Measurements from ENCODE around the gene ZC3H7A. TPM values are rescaled to one million over a fixed set of nuclear protein-coding genes. Genes with fewer than 3 reads are reported as not detected.

The ZC3H7A gene
- total RNA-seq, 4 donors from 2014 or later, result 59.2 to 86.7 (median 76.2) TPM

- Histone ChIP-seq H3K9me3 (no peaks in the 10 kb centered on the region), H3K27ac (peak overlapping the region in 2 of 4 donors; percentile 7 to 41), H3K36me3 (peaks cover 0 to 71% (median 22%) of the 10 kb centered on the region in 3 donors), H3K27me3 (no peaks in the 10 kb centered on the region), H3K4me3 (no peak overlapping the region), H3K4me1 (peaks cover 0 to 44% (median 2%) of the 10 kb centered on the region in 4 donors)
- TF ChIP-seq CTCF (IDR thresholded peaks at IDR 0.05) (no peak), POLR2A (IDR thresholded peaks at IDR 0.05) (no peak), EP300 (IDR thresholded peaks at IDR 0.05) (no peak)
- no peak for DNase-seq (ENCODE audit: low spot score in 2 of 2)
- 34 to 48% methylated on average over 3 of the region's 3 CpGs for WGBS, 2 donors
Observed at GRCh38 chr16:11731222-11731621, 65.8 kb downstream of the ZC3H7A start.

GRCh38 chr16:11729787-11730186 is 67.3 kb downstream of the ZC3H7A start:
- Histone ChIP-seq H3K4me1 (peaks cover 0 to 33% (median 2%) of the 10 kb centered on the region in 4 donors), H3K9me3 (no peaks in the 10 kb centered on the region), H3K4me3 (no peak overlapping the region), H3K36me3 (peaks cover 0 to 71% (median 14%) of the 10 kb centered on the region in 3 donors), H3K27ac (no peak overlapping the region), H3K27me3 (no peaks in the 10 kb centered on the region)
- DNase-seq (ENCODE audit: low spot score in 2 of 2), result no peak
- no peak for TF ChIP-seq CTCF (IDR thresholded peaks at IDR 0.05)
- WGBS, 2 donors, result 95 to 97% methylated on average over 3 of the region's 3 CpGs

GRCh38 chr16:11727796-11728543 is 69.1 kb downstream of the ZC3H7A start:
- TF ChIP-seq POLR2A (IDR thresholded peaks at IDR 0.05), result no peak
- TF ChIP-seq EP300 (IDR thresholded peaks at IDR 0.05), result no peak
- TF ChIP-seq CTCF (IDR thresholded peaks at IDR 0.05), result no peak
- no peak for DNase-seq (ENCODE audit: low spot score in 2 of 2)
- peaks cover 0 to 21% (median 0%) of the 10 kb centered on the region in 4 donors for H3K4me1 ChIP-seq
- H3K4me3 ChIP-seq, result no peak overlapping the region
- H3K27ac ChIP-seq, result no peak overlapping the region
- no peaks in the 10 kb centered on the region for H3K9me3 ChIP-seq
- H3K27me3 ChIP-seq, result no peaks in the 10 kb centered on the region
- peaks cover 0 to 67% (median 12%) of the 10 kb centered on the region in 3 donors for H3K36me3 ChIP-seq
- 82 to 86% methylated on average over 4 of the region's 4 CpGs for WGBS, 2 donors

- WGBS, 2 donors, result 94% methylated on average over 8 of the region's 8 CpGs
- Histone ChIP-seq H3K4me3 (no peak overlapping the region), H3K27ac (no peak overlapping the region), H3K27me3 (no peaks in the 10 kb centered on the region), H3K36me3 (peaks cover 0 to 57% (median 7%) of the 10 kb centered on the region in 3 donors), H3K4me1 (peaks cover 0 to 14% (median 0%) of the 10 kb centered on the region in 4 donors), H3K9me3 (no peaks in the 10 kb centered on the region)
- DNase-seq (ENCODE audit: low spot score in 2 of 2), result no peak
- no peak for TF ChIP-seq CTCF (IDR thresholded peaks at IDR 0.05)
- no peak for TF ChIP-seq EP300 (IDR thresholded peaks at IDR 0.05)
- no peak for TF ChIP-seq POLR2A (IDR thresholded peaks at IDR 0.05)
Observed at GRCh38 chr16:11726008-11726407, 71.0 kb downstream of the ZC3H7A start.

- DNase-seq (ENCODE audit: low spot score in 2 of 2), result no peak
- no peak for TF ChIP-seq POLR2A (IDR thresholded peaks at IDR 0.05)
- no peak for TF ChIP-seq EP300 (IDR thresholded peaks at IDR 0.05)
- no peak for TF ChIP-seq CTCF (IDR thresholded peaks at IDR 0.05)
- Histone ChIP-seq H3K9me3 (no peaks in the 10 kb centered on the region), H3K36me3 (peaks cover 0 to 61% (median 7%) of the 10 kb centered on the region in 3 donors), H3K27me3 (no peaks in the 10 kb centered on the region), H3K4me1 (peaks cover 0 to 8% (median 0%) of the 10 kb centered on the region in 4 donors), H3K27ac (no peak overlapping the region), H3K4me3 (no peak overlapping the region)
- 85 to 88% methylated on average over 1 of the region's 1 CpG for WGBS, 2 donors
Observed at GRCh38 chr16:11725457-11725856, 71.6 kb downstream of the ZC3H7A start.
